Glutamatergic neuron (in vitro differentiated cells): ENCODE measurements around the gene COQ7. TPM values are rescaled to one million over a fixed set of nuclear protein-coding genes. Genes with fewer than 3 reads are reported as not detected.

ENCODE experiments used
- DNase-seq: peaks from one replicate; pipeline ENCODE4 v3.0.0; 2022
- H3K27ac Mint-ChIP-seq: one replicate; pipeline ENCODE4 v1.8.0; 2020; ENCODE audit warnings: mild to moderate bottlenecking, mixed read lengths, inconsistent platforms; ENCODE audit not compliant: unreplicated experiment
- H3K27me3 Mint-ChIP-seq: one replicate; pipeline ENCODE4 v1.8.0; 2020; ENCODE audit warnings: mild to moderate bottlenecking, moderate library complexity, mixed read lengths, inconsistent platforms; ENCODE audit not compliant: unreplicated experiment
- H3K36me3 Mint-ChIP-seq: one replicate; pipeline ENCODE4 v1.8.0; 2020; ENCODE audit warnings: mild to moderate bottlenecking, mixed read lengths, inconsistent platforms; ENCODE audit not compliant: unreplicated experiment
- H3K4me1 Mint-ChIP-seq: one replicate; pipeline ENCODE4 v1.8.0; 2020; ENCODE audit warnings: mild to moderate bottlenecking, low read depth, mixed read lengths, inconsistent platforms; ENCODE audit not compliant: unreplicated experiment
- H3K4me3 Mint-ChIP-seq: one replicate; pipeline ENCODE4 v1.8.0; 2020; ENCODE audit warnings: mild to moderate bottlenecking, mixed read lengths, inconsistent platforms; ENCODE audit not compliant: unreplicated experiment
- H3K9me3 Mint-ChIP-seq: one replicate; pipeline ENCODE4 v1.8.0; 2020; ENCODE audit warnings: mild to moderate bottlenecking, moderate library complexity, mixed read lengths, inconsistent platforms; ENCODE audit not compliant: unreplicated experiment
- total RNA-seq: library from RNA; stranded (reverse); fragmentation: NEBNext Ultra II Directional; extraction: Animal tissue kit (Norgen Biotek cat#: 25700); gene quantifications from one replicate; pipeline ENCODE4 v1.2.1, GENCODE V29; 2021; ENCODE audit not compliant: unreplicated experiment
- TF ChIP-seq, protein P1 (sequence below): fragments of 200-600 bp; sonication (generic); IDR thresholded peaks from one replicate; pipeline ENCODE4 v1.5.0; 2021; ENCODE audit not compliant: partially characterized antibody, unreplicated experiment

COQ7 gene
- total RNA-seq, 1 donor from 2014 or later = 21.3 TPM

- H3K27me3 Mint-ChIP-seq = peaks cover 4% of the 10 kb centered on the region
- H3K27ac Mint-ChIP-seq = no peak overlapping the region
- no peaks in the 10 kb centered on the region for H3K36me3 Mint-ChIP-seq
- TF ChIP-seq, protein P1, sequence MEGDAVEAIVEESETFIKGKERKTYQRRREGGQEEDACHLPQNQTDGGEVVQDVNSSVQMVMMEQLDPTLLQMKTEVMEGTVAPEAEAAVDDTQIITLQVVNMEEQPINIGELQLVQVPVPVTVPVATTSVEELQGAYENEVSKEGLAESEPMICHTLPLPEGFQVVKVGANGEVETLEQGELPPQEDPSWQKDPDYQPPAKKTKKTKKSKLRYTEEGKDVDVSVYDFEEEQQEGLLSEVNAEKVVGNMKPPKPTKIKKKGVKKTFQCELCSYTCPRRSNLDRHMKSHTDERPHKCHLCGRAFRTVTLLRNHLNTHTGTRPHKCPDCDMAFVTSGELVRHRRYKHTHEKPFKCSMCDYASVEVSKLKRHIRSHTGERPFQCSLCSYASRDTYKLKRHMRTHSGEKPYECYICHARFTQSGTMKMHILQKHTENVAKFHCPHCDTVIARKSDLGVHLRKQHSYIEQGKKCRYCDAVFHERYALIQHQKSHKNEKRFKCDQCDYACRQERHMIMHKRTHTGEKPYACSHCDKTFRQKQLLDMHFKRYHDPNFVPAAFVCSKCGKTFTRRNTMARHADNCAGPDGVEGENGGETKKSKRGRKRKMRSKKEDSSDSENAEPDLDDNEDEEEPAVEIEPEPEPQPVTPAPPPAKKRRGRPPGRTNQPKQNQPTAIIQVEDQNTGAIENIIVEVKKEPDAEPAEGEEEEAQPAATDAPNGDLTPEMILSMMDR = peak; percentile 44
- H3K4me3 Mint-ChIP-seq = peak overlapping the region; percentile 30
- peaks cover 2% of the 10 kb centered on the region for H3K9me3 Mint-ChIP-seq
- peaks cover 2% of the 10 kb centered on the region for H3K4me1 Mint-ChIP-seq
- DNase-seq = peak; percentile 45
Measured at GRCh38 chr16:19115148-19116021, 48.0 kb downstream of the COQ7 start.

- H3K4me3 Mint-ChIP-seq = no peak overlapping the region
- peaks cover 2% of the 10 kb centered on the region for H3K4me1 Mint-ChIP-seq
- no peak overlapping the region for H3K27ac Mint-ChIP-seq
- peaks cover 6% of the 10 kb centered on the region for H3K27me3 Mint-ChIP-seq
- H3K36me3 Mint-ChIP-seq = no peaks in the 10 kb centered on the region
- TF ChIP-seq, protein P1 = no peak
- DNase-seq = no peak
- no peaks in the 10 kb centered on the region for H3K9me3 Mint-ChIP-seq
Measured at GRCh38 chr16:19116711-19117449, 49.5 kb downstream of the COQ7 start.

DNA sequence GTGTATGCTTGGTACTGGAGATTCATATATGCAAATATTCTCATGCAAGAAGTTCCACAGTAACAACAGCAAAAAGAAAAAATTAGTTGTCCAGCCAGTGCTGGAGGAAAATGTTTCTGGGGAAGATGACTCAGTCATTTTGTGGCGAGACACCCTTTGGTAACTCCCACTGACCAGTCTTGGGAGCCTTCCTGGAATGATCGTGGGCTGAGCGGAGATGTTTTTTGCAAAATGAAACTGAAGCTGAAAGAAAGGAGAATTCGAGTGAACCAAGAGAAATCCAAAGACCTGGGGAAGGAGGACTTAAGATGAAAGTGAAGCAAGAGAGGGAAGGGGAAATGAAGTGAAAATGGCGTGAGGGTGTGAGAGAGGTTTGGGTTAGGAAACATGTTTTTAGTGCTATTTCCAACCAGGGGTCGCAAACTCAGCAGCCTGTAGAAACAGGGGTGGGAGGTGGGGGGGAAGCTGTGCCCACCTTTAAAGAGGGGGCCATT is 51.6 kb downstream of the COQ7 start:
- no peak overlapping the region for H3K27ac Mint-ChIP-seq
- no peaks in the 10 kb centered on the region for H3K4me1 Mint-ChIP-seq
- H3K27me3 Mint-ChIP-seq = peaks cover 6% of the 10 kb centered on the region
- TF ChIP-seq, protein P1 = no peak
- no peaks in the 10 kb centered on the region for H3K9me3 Mint-ChIP-seq
- no peaks in the 10 kb centered on the region for H3K36me3 Mint-ChIP-seq
- no peak overlapping the region for H3K4me3 Mint-ChIP-seq
- DNase-seq = no peak

- H3K27me3 Mint-ChIP-seq = peaks cover 6% of the 10 kb centered on the region
- H3K4me3 Mint-ChIP-seq = no peak overlapping the region
- no peaks in the 10 kb centered on the region for H3K9me3 Mint-ChIP-seq
- no peaks in the 10 kb centered on the region for H3K4me1 Mint-ChIP-seq
- H3K27ac Mint-ChIP-seq = no peak overlapping the region
- TF ChIP-seq, protein P1 = no peak
- no peak for DNase-seq
- H3K36me3 Mint-ChIP-seq = peaks cover 1% of the 10 kb centered on the region
Measured at GRCh38 chr16:19119564-19119963, 52.1 kb downstream of the COQ7 start.
